GM12872 (cell line): Measurements from ENCODE around the gene SPIRE2.

Experiments
- CTCF ChIP-seq: IDR thresholded peaks from 3 replicates; pipeline ENCODE4 v1.5.1; 2011; ENCODE audit warnings: low read depth, mild to moderate bottlenecking, low read length, moderate library complexity; ENCODE audit not compliant: insufficient read depth

Gene SPIRE2

GRCh38 chr16:89919535-89920406, 91.5 kb downstream of the SPIRE2 start:
- no peak for TF ChIP-seq CTCF

- TF ChIP-seq CTCF: no peak
Measured at GRCh38 chr16:89920723-89921122, 92.4 kb downstream of the SPIRE2 start.
